SK-N-SH treated with all-trans-retinoic acid at 6 μM for 48 hours (cell line): ENCODE data around the gene SLC25A25.

Source experiments
- ARNTL ChIP-seq: fragments of 450-650 bp; formaldehyde crosslinking; IDR thresholded peaks from 2 replicates; pipeline ENCODE4 v1.5.0; 2020; ENCODE audit warnings: low read depth, mild to moderate bottlenecking, moderate library complexity, borderline replicate concordance
- CSDC2 ChIP-seq: fragments of 250-450 bp; sonication (Bioruptor Pico); IDR thresholded peaks from 2 replicates; pipeline ENCODE4 v1.5.0; 2020; ENCODE audit warnings: mild to moderate bottlenecking, moderate library complexity
- OSR1 ChIP-seq: fragments of 250-450 bp; sonication (Bioruptor Pico); IDR thresholded peaks from 2 replicates; pipeline ENCODE4 v1.8.0; 2022; ENCODE audit warnings: moderate library complexity, mild to moderate bottlenecking, inconsistent platforms
- RARB ChIP-seq: fragments of 250-450 bp; sonication (Bioruptor Pico); IDR thresholded peaks from 2 replicates; pipeline ENCODE4 v1.8.0; 2021; ENCODE audit warnings: mild to moderate bottlenecking, moderate library complexity
- TCF4 ChIP-seq: fragments of 250-450 bp; sonication (Bioruptor Pico); IDR thresholded peaks from 2 replicates; pipeline ENCODE4 v1.8.0; 2021; ENCODE audit warnings: mild to moderate bottlenecking, moderate library complexity, borderline replicate concordance
- TOX ChIP-seq: fragments of 250-450 bp; sonication (Bioruptor Pico); IDR thresholded peaks from 2 replicates; pipeline ENCODE4 v1.8.0; 2021; ENCODE audit warnings: mild to moderate bottlenecking, moderate library complexity, borderline replicate concordance
- TSHZ2 ChIP-seq: fragments of 250-450 bp; sonication (Bioruptor Pico); IDR thresholded peaks from 2 replicates; pipeline ENCODE4 v1.5.0; 2020; ENCODE audit warnings: mild to moderate bottlenecking, moderate library complexity
- ZNF565 ChIP-seq: fragments of 450-650 bp; formaldehyde crosslinking; conservative IDR thresholded peaks from 2 replicates; pipeline ENCODE4 v1.5.0; 2020; ENCODE audit warnings: low read depth, mild to moderate bottlenecking, moderate library complexity

- TF ChIP-seq CSDC2 (CRISPR knock-in tag): no peak
- no peak for TF ChIP-seq OSR1
- no peak for TF ChIP-seq TCF4 (CRISPR knock-in tag)
- TF ChIP-seq TOX: no peak
- TF ChIP-seq TSHZ2 (CRISPR knock-in tag): no peak
- no peak for TF ChIP-seq ARNTL
- TF ChIP-seq ZNF565: no peak
- no peak for TF ChIP-seq RARB (CRISPR knock-in tag)
Measured at GRCh38 chr9:128099231-128099931, 31.3 kb downstream of the SLC25A25 start.
